MV-4-11 (cell line): ENCODE measurements around the gene STK10.

Experiments
- DNase-seq: peaks from one replicate; lab custom pipeline; 2025; lab: John Stamatoyannopoulos, UW

Gene STK10

DNA sequence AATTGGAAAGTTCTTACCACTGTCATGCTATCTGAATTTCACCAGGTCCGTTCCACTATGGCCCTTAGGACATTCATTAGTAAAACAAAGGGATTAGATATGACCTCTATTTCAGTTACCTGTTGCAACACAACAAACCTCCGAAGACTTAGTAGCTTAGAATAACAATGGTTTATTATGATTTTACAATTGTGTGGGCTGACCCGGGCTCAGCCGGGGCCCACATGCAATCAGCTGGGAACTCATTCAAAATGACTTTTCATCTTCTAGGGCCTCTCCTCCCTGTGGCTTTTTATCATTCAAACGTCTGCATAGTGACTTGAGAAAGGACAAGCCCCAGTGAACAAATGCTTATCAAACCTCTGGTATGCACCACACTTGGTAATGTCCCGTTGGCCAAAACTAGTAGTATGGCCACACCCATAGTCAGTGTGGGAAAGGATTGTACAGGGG is 179.3 kb downstream of the STK10 start:
- DNase-seq: no peak

DNA sequence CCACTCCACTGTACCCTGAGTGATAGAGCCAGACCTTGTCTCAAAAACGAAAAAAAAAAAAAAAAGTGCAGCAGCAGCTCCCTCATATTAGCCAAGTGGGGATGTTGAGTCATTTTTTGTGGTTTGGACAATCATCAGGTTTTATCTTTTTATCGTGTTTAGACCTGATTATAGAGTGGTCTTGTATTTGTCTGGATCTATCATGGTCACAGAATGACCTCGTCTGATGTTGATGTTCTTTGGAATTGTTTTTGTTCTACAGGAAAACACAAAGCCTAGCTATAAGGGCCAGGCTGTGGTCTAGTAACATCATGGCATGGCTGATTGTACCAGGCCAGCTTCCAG is 179.9 kb downstream of the STK10 start:
- DNase-seq: no peak

DNA sequence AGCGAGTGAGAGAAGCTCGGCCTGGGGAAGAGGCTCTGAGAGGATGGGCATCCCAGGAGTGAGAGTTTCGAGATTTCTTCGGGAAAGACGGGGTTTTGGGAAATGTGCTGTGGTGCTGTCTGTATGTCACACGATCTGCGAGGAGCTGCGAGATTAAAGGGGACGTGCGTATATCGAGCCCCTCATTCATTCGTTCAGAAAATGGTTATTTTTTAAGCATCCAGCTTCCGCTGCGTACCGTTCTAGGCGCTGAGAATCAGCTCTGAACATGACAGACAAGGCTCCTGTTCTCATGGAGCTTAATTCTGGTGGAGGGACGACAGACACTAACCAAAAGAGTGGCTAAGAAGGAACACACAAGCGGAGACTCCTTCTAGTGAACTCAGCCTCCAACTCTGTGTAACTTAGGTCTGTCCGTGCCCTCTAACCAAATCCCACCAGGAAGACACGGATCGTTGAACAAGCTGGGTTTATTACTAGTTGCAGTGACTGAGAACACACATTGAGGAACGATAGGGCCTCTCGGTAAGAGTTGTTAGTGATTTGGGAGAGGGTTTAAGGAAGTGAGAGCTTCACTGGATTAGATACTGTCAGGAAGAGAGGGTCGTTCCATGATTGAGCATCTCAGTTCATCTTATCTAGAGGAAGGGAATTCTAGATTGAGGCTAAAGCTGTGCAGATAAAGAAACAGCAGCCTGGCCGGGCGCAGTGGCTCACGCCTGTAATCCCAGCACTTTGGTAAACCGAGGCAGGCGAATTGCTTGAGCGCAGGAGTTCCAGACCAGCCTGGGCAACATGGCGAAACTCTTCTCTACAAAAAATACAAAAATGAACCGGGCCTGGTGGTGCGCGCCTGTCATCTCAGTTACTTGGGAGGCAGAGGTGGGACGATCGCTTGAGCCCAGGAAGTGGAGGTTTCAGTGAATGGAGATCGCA is 180.6 kb downstream of the STK10 start:
- DNase-seq: peak; percentile 75

DNA sequence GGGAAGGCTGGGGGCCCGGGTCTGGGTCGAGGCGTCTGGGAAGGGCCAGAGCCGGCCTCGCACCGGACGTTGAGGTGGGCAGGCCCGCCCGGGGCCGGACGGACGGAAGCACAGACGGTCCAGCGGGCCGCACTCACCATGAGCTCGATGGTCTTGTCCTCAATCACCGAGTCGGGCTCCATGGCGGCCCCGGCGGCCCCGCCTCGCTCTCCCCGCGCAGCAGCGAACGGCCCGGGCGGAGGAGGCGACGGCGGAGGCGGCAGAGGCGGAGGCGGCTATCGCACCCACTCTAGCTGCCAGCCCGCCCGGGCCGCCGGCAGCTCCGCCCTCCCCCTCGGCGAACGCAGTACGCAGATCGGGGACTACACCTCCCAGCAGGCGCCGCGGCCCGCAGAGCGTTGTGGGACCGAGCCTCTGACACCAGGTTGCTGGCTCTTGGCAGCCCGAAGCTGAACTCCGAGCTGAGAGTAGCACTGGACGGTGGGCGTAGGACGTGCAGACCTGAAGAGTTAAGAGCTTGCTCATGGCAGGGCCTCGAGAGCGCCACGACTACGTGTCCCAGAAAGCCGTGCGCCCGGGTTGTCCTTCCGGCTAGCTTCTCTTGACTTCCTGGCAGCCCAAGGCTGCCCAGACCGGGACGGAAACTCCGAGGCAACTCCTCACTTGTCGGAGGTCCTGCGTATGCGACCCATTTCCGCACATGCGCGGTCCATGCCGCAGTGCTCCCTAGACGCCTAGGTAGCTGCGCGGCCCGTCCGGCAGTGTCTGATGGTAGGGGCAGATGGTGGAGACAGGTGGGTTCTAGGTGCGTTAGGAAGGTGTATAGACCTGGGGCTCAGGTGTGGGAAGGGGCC is 181.5 kb downstream of the STK10 start, which contains the start of gene FBXW11:
TSS of gene FBXW11 (minus strand) at position 318 of the 854 bp plus-strand sequence. CDS start at position 182, 136 bp downstream.
- DNase-seq: peak; percentile 96

DNA sequence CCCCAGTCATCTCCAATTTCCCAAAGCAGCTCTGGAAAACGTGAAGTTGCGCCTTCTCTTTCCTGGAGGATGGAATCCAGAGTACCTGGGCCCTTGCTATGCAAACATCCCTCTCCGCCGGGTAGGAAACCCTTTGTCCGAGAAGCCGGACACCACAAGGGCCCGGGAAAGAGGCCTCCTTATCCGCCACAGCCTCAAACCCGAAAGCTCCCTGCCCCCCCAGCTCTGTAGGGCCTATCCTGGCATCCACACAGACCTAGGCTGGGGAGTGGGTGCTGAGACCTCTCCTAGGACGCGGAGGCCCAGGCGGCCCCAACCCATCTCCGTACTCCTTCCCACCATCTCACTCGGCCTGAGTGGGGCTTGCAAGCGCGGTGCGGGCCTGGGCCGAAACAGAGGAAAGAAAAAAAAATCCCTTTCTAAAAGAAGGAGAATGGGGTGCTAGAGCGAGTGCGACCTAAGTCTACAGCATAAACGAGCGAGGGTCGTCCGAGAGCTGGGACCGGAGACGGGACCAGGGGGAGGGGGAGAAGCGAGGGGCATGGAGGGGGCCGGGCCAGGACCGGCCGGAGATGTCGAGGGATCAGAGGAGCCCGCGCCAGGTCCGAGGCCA is 182.2 kb downstream of the STK10 start:
- DNase-seq: no peak

DNA sequence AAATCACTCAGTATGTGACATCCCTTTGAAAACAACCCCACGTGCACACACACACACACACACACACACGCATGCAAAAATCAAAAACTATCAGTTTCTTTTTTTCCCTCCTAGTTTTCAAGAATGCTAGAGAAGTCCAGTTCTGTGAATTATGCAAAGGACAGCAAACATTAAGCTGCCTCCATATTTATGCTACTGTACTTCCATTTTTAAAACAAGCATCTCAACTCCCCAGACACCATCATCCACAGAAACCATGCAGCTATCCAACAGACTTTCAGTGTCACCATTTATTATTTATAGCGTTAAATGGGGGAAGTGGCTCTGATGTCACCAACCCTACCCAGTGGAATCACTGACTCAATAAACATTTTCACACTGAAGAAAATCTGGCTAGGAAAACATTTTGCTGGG is 183.2 kb downstream of the STK10 start:
- DNase-seq: peak; percentile 69

DNA sequence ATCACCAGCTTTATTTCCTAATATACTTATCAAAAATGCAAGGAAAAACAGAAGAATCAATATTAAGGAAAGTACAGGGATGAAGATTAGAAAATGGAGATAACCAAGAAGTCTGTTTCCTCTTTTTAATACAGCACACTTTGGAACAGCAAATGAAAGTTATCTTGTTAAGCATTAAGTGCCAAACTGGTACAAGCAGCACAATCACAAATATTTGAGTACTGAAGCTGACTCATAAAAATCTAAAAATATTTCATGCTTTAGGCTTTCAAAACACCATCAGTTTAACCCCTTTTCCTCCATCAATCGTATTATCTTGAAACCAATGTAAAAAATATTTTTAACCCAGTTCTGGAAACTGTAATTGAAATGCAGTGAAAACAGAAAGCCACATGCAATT is 184.3 kb downstream of the STK10 start:
- DNase-seq: peak; percentile 37

DNA sequence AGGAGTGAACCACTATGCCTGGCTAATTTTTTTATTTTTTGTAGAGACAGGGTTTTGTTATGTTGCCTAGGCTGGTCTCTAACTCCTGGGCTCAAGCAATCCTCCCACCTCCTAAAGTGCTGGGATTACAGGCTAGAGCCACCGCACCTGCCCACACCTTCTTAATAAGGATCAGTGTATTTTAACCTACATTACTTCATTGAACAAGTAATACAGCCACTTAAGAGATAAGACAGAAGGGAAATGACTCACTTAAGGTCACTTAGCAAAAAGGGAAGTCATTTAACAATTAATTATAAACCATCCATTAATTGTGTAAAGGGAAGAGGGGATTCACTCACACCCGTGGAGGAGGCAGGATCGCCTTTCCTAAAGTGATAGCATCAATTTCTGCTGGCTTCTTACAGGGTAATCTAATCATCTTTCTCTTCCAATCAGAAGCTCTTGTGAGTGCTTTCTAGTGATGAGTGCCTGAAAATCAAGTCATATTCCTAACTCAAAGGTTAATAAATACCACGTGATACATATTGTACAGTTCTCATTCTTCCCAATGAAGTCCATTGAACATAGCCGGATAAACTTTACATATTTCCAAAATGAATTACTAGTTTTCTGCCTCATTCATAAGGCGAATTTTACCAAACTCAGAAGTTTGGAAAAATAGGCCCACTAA is 185.0 kb downstream of the STK10 start:
- peak; percentile 27 for DNase-seq

DNA sequence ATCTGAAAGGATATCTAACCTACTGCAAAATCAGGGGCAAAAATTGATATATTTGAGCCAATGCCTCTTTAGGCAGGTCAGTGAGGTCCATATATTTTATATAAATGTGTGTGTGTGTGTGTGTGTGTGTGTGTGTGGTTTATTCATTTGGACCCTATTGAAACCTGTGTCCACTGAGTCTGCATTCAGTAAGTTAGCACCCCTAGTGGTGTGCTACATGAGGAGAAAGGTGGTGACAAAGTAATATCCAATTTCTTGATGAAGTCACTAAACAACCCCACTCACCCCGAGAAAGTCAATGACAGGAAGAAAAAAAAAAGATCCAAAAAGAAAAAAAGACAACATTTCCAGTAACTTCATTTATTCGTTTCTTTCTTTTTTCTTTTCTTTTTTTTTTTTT is 185.7 kb downstream of the STK10 start:
- DNase-seq: no peak

DNA sequence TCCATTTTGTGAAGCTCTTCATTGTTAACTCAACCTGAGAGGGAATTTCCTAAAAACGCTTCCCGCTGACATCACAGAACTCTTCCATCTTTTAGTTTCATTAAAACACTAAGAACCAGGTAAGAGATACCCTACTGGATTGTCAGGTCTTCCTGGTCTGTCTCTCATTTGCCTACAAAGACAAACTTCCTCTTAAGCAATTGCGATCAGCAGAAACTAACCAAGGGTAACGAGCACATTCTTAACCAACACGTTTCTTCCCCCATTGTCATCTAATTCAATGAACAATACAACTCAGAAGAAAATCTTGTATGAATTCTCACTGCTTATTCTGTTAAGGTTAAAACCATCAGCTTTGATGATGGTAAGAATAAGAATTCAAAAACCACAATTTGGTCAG is 188.1 kb downstream of the STK10 start:
- DNase-seq: peak; percentile 31

DNA sequence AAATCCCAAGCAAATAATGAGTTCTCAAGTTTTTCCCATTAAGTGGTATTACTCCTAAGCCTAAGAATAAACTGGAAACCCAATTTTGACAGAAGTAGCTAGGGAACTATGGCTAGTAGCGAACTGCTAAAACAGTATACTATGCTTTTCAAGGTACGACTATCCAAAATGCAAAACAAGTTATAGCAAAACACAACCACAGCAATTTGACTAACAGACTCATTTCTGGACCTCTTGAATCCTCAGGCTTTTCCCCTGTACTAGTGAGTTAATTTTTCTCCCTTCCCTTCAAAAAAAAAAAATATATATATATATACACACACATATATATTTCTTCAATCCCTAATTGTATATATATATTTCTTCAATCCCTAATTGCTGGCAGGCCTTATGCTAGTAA is 188.9 kb downstream of the STK10 start:
- DNase-seq: no peak

DNA sequence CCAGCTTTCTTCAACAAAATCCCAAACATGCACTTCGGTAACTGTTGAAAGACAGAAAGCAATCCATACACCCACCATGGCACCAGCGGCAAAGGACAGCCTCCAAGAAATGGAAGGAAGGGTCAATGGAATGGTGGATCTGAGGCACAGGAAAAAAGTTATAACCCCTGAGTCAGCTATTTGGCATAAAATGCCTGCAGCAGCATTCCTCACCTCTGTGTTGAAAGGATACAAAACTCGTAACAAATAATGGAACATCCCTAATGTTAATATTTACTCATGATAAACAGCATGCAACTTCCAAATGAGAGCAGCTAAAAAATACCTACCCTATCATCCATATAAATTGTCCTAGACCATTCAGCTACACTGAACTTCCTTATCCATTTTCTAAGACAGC is 191.0 kb downstream of the STK10 start:
- DNase-seq: no peak

DNA sequence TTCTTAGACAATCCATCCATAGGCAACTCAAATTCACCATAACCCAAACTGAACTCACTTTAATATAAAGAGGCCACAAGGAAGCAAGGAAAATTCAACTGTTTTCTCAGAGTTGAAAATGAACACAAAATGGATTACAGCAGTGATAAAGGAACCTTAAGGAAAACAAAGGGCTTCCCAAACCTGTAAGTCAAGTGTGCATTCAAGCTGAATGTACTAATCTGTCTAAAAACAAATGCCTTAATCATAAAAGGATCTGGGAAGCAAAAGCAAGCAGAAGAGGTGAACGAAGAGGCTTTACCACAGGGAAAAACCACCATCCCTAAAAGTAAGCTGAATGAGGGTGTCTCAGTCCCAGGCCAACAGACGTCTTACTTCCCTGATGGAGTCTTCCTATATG is 195.2 kb downstream of the STK10 start:
- no peak for DNase-seq

DNA sequence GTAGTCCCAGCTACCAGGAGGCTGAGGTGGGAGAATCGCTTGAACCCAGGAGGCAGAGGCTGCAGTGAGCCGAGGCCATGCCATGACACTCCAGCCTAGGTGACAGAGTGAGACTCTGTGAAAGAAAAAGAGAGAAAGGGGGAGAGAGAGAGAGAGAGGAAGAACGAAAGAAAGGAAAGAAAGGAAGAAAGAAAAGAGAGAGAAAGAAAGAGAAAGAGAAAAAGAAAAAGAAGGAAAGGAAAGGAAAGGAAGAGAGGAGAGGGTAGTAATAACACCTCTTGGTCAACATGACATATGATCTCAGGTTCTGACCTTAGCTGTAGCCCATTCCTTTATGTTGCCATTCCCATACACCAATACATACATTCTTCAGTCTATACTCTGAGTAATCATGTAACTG is 195.7 kb downstream of the STK10 start:
- DNase-seq: no peak
